GM23338 (cell line): ENCODE data around the gene ENOX2. TPM values are rescaled to one million over a fixed set of nuclear protein-coding genes. Genes with fewer than 3 reads are reported as not detected.

Experiments used
- ATAC-seq: fragments of 200-7000 bp; cut with Tn5 transposase; 3 replicates; pipeline ENCODE4 v1.9.1; 2020
- DNase-seq: peaks from one replicate; pipeline ENCODE4 v3.0.0-alpha.2; 2015; ENCODE audit warnings: low spot score
- H2AFZ ChIP-seq: fragments of 200-600 bp; sonication (generic); 2 replicates; pipeline ENCODE4 v1.8.0; 2016; ENCODE audit warnings: antibody characterized with exemption, mild to moderate bottlenecking, moderate library complexity
- H3F3A ChIP-seq: fragments of 200-600 bp; sonication (generic); replicated peaks from 2 replicates; pipeline ENCODE4 v1.8.0; 2017; ENCODE audit warnings: antibody characterized with exemption, mixed run types, low read depth
- H3K27ac ChIP-seq: fragments of 200-600 bp; sonication (generic); 2 replicates; pipeline ENCODE4 v1.6.1; 2016; ENCODE audit warnings: low read depth
- H3K27me3 ChIP-seq: fragments of 200-600 bp; sonication (generic); 2 replicates; pipeline ENCODE4 v1.8.0; 2016; ENCODE audit warnings: mild to moderate bottlenecking, mixed run types, moderate library complexity; ENCODE audit not compliant: insufficient read depth
- H3K36me3 ChIP-seq: fragments of 200-600 bp; sonication (generic); 2 replicates; pipeline ENCODE4 v1.8.0; 2016; ENCODE audit warnings: mild to moderate bottlenecking; ENCODE audit not compliant: insufficient read depth
- H3K4me1 ChIP-seq: fragments of 200-600 bp; sonication (generic); 2 replicates; pipeline ENCODE4 v1.8.0; 2016; ENCODE audit warnings: mild to moderate bottlenecking, moderate library complexity; ENCODE audit not compliant: insufficient read depth
- H3K4me2 ChIP-seq: fragments of 200-600 bp; sonication (generic); 2 replicates; pipeline ENCODE4 v1.7.1; 2017; ENCODE audit warnings: mixed run types
- H3K4me3 ChIP-seq: fragments of 200-600 bp; sonication (generic); 2 replicates; pipeline ENCODE4 v1.6.1; 2016; ENCODE audit warnings: mixed run types
- H3K79me2 ChIP-seq: fragments of 200-600 bp; sonication (generic); replicated peaks from 2 replicates; pipeline ENCODE4 v1.8.0; 2017; ENCODE audit warnings: mild to moderate bottlenecking; ENCODE audit not compliant: insufficient read depth
- H3K9me2 ChIP-seq: fragments of 200-600 bp; sonication (generic); 2 replicates; pipeline ENCODE4 v1.8.0; 2017; ENCODE audit not compliant: insufficient read depth
- H4K20me1 ChIP-seq: fragments of 200-600 bp; sonication (generic); replicated peaks from 2 replicates; pipeline ENCODE4 v1.8.0; 2017; ENCODE audit warnings: mild to moderate bottlenecking; ENCODE audit not compliant: insufficient read depth
- H3K27ac Mint-ChIP-seq: 2 replicates; pipeline ENCODE4 v1.8.0; 2020; ENCODE audit warnings: inconsistent platforms, mild to moderate bottlenecking, moderate library complexity, mixed read lengths
- H3K27me3 Mint-ChIP-seq: 3 replicates; pipeline ENCODE4 v1.8.0; 2022; ENCODE audit warnings: low read depth, mild to moderate bottlenecking, moderate library complexity, mixed read lengths, inconsistent platforms; ENCODE audit not compliant: insufficient read depth, poor library complexity
- H3K36me3 Mint-ChIP-seq: 3 replicates; pipeline ENCODE4 v1.8.0; 2021; ENCODE audit warnings: low read depth, mild to moderate bottlenecking, inconsistent platforms, moderate library complexity, mixed read lengths
- H3K4me1 Mint-ChIP-seq: 3 replicates; pipeline ENCODE4 v1.8.0; 2020; ENCODE audit warnings: mild to moderate bottlenecking, inconsistent platforms, mixed read lengths
- H3K4me3 Mint-ChIP-seq: 3 replicates; pipeline ENCODE4 v1.8.0; 2021; ENCODE audit warnings: moderate library complexity, mild to moderate bottlenecking, inconsistent platforms, mixed read lengths
- H3K9me3 Mint-ChIP-seq: 3 replicates; pipeline ENCODE4 v1.8.0; 2020; ENCODE audit warnings: moderate library complexity, mild to moderate bottlenecking, inconsistent platforms, mixed read lengths
- CREB1 ChIP-seq: fragments of 250-450 bp; sonication (Bioruptor Pico); IDR thresholded peaks from 2 replicates; pipeline ENCODE4 v1.5.0; 2020; ENCODE audit warnings: low read depth, mild to moderate bottlenecking, moderate library complexity
- EZH2phosphoT487 ChIP-seq: fragments of 200-600 bp; sonication (generic); IDR thresholded peaks from one replicate; pipeline ENCODE4 v1.8.1; 2018; ENCODE audit warnings: antibody characterized with exemption; ENCODE audit not compliant: unreplicated experiment
- JUNB ChIP-seq: IDR thresholded peaks from one replicate; pipeline ENCODE4 v1.6.1; 2016; ENCODE audit warnings: antibody characterized with exemption; ENCODE audit not compliant: unreplicated experiment
- NANOG ChIP-seq: IDR thresholded peaks from 2 replicates; pipeline ENCODE4 v1.6.1; 2016; ENCODE audit warnings: antibody characterized with exemption, borderline replicate concordance
- POLR2AphosphoS5 ChIP-seq: IDR thresholded peaks from 2 replicates; pipeline ENCODE4 v1.6.1; 2016; ENCODE audit warnings: antibody characterized with exemption, low read depth
- STAT1 ChIP-seq: IDR thresholded peaks from one replicate; pipeline ENCODE4 v1.6.1; 2016; ENCODE audit warnings: antibody characterized with exemption; ENCODE audit not compliant: unreplicated experiment
- ZNF114 ChIP-seq: fragments of 250-450 bp; sonication (Bioruptor Pico); IDR thresholded peaks from 2 replicates; pipeline ENCODE4 v1.5.0; 2020; ENCODE audit warnings: mild to moderate bottlenecking, moderate library complexity
- ZNF331 ChIP-seq: fragments of 250-450 bp; sonication (Bioruptor Pico); IDR thresholded peaks from 2 replicates; pipeline ENCODE4 v1.5.0; 2020; ENCODE audit warnings: low read depth, mild to moderate bottlenecking, moderate library complexity
- polyA plus RNA-seq: library from polyadenylated mRNA; unstranded; fragments of >200 nt; fragmentation: Nextera tagmentation; extraction: Ambion mirVana; gene quantifications from 2 replicates; pipeline ENCODE4 v1.2.1, GENCODE V29; 2016
- total RNA-seq: library from RNA; depleted of rRNA; stranded (reverse); fragments of >200 nt; shearing (Covaris generic); gene quantifications from 2 replicates; pipeline ENCODE4 v1.2.3, GENCODE V29; 2014
- TF ChIP-seq, protein P1 (sequence below): fragments of 250-450 bp; sonication (Bioruptor Pico); IDR thresholded peaks from 2 replicates; pipeline ENCODE4 v1.5.0; 2020; ENCODE audit warnings: mild to moderate bottlenecking, moderate library complexity
- TF ChIP-seq, protein P2 (sequence below), 2 experiments: fragments of 200-600 bp in 1 of 2; sonication (generic) in 1 of 2; conservative IDR thresholded peaks; 2 replicates each; pipeline versions ENCODE4 v1.5.1 to v1.6.1; 2016 to 2017; ENCODE audit warnings: antibody characterized with exemption in 2 of 2, low read depth in 2 of 2, mild to moderate bottlenecking in 2 of 2, moderate library complexity in 1 of 2
- TF ChIP-seq, protein P3 (sequence below): IDR thresholded peaks from one replicate; pipeline ENCODE4 v1.6.1; 2018; ENCODE audit warnings: antibody characterized with exemption; ENCODE audit not compliant: unreplicated experiment

ENOX2 gene
- total and polyA plus RNA-seq, 2 experiments from 2014 or later: 9.6 to 11.2 TPM

DNA sequence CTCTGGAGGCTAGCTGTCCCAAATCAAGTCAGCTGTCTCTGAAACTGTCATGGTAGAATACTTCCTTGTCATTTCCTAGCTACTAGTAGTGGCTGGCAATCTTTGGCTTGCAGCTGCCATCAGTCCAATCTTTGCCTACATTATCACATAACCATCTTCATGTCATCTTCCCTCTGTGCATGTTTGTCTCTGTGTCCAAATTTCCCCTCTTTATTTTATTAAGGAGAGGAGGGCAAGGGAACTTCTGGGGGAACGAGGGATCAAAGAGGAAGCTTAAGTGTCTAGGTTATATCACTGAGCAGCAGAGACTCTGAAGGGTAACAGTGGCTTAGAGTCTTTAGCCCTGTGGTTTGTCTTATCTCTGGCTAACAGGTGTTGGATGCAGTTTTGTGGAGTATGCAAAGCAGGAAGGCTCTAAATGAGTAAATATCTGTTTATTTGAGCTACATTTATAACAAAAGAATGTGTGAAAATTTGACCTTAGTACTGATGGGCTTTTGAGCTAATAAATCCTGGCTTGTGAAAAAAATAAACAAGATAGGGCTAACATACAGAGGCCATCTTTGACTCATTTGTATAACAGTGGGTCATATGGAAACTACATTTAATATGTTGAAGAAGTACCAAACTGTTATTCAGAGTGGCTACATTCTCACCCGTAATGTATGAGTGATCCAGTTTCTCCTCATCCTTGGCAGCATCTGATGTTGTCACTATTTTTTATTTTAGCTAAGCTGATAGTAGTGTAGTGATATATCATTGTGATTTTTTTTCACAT lies 49.4 kb upstream of the ENOX2 start:
- Histone ChIP-seq H2AFZ (no peak overlapping the region), H3K4me1 (no peaks in the 10 kb centered on the region), H3K27me3 (no peaks in the 10 kb centered on the region), H3K27ac (no peak overlapping the region), H3K79me2 (no peaks in the 10 kb centered on the region), H4K20me1 (no peaks in the 10 kb centered on the region), H3K4me2 (no peak overlapping the region), H3F3A (no peaks in the 10 kb centered on the region), H3K9me2 (no peaks in the 10 kb centered on the region), H3K4me3 (no peak overlapping the region), H3K36me3 (no peaks in the 10 kb centered on the region)
- H3K36me3 Mint-ChIP-seq: no peaks in the 10 kb centered on the region
- no peak overlapping the region for H3K4me3 Mint-ChIP-seq
- no peaks in the 10 kb centered on the region for H3K4me1 Mint-ChIP-seq
- no peak for ATAC-seq
- H3K27ac Mint-ChIP-seq: no peak overlapping the region
- no peaks in the 10 kb centered on the region for H3K9me3 Mint-ChIP-seq
- DNase-seq: no peak
- TF ChIP-seq, protein P1, sequence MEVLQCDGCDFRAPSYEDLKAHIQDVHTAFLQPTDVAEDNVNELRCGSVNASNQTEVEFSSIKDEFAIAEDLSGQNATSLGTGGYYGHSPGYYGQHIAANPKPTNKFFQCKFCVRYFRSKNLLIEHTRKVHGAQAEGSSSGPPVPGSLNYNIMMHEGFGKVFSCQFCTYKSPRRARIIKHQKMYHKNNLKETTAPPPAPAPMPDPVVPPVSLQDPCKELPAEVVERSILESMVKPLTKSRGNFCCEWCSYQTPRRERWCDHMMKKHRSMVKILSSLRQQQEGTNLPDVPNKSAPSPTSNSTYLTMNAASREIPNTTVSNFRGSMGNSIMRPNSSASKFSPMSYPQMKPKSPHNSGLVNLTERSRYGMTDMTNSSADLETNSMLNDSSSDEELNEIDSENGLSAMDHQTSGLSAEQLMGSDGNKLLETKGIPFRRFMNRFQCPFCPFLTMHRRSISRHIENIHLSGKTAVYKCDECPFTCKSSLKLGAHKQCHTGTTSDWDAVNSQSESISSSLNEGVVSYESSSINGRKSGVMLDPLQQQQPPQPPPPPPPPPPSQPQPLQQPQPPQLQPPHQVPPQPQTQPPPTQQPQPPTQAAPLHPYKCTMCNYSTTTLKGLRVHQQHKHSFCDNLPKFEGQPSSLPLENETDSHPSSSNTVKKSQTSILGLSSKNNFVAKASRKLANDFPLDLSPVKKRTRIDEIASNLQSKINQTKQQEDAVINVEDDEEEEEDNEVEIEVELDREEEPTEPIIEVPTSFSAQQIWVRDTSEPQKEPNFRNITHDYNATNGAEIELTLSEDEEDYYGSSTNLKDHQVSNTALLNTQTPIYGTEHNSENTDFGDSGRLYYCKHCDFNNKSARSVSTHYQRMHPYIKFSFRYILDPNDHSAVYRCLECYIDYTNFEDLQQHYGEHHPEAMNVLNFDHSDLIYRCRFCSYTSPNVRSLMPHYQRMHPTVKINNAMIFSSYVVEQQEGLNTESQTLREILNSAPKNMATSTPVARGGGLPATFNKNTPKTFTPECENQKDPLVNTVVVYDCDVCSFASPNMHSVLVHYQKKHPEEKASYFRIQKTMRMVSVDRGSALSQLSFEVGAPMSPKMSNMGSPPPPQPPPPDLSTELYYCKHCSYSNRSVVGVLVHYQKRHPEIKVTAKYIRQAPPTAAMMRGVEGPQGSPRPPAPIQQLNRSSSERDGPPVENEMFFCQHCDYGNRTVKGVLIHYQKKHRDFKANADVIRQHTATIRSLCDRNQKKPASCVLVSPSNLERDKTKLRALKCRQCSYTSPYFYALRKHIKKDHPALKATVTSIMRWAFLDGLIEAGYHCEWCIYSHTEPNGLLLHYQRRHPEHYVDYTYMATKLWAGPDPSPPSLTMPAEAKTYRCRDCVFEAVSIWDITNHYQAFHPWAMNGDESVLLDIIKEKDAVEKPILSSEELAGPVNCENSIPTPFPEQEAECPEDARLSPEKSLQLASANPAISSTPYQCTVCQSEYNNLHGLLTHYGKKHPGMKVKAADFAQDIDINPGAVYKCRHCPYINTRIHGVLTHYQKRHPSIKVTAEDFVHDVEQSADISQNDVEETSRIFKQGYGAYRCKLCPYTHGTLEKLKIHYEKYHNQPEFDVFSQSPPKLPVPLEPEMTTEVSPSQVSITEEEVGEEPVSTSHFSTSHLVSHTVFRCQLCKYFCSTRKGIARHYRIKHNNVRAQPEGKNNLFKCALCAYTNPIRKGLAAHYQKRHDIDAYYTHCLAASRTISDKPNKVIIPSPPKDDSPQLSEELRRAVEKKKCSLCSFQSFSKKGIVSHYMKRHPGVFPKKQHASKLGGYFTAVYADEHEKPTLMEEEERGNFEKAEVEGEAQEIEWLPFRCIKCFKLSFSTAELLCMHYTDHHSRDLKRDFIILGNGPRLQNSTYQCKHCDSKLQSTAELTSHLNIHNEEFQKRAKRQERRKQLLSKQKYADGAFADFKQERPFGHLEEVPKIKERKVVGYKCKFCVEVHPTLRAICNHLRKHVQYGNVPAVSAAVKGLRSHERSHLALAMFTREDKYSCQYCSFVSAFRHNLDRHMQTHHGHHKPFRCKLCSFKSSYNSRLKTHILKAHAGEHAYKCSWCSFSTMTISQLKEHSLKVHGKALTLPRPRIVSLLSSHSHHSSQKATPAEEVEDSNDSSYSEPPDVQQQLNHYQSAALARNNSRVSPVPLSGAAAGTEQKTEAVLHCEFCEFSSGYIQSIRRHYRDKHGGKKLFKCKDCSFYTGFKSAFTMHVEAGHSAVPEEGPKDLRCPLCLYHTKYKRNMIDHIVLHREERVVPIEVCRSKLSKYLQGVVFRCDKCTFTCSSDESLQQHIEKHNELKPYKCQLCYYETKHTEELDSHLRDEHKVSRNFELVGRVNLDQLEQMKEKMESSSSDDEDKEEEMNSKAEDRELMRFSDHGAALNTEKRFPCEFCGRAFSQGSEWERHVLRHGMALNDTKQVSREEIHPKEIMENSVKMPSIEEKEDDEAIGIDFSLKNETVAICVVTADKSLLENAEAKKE (CRISPR knock-in tag): no peak
- TF ChIP-seq CREB1 (CRISPR knock-in tag) (no peak), JUNB (no peak), ZNF331 (CRISPR knock-in tag) (no peak), STAT1 (no peak), NANOG (no peak), POLR2AphosphoS5 (no peak), EZH2phosphoT487 (no peak), ZNF114 (no peak)
- TF ChIP-seq, protein P2, sequence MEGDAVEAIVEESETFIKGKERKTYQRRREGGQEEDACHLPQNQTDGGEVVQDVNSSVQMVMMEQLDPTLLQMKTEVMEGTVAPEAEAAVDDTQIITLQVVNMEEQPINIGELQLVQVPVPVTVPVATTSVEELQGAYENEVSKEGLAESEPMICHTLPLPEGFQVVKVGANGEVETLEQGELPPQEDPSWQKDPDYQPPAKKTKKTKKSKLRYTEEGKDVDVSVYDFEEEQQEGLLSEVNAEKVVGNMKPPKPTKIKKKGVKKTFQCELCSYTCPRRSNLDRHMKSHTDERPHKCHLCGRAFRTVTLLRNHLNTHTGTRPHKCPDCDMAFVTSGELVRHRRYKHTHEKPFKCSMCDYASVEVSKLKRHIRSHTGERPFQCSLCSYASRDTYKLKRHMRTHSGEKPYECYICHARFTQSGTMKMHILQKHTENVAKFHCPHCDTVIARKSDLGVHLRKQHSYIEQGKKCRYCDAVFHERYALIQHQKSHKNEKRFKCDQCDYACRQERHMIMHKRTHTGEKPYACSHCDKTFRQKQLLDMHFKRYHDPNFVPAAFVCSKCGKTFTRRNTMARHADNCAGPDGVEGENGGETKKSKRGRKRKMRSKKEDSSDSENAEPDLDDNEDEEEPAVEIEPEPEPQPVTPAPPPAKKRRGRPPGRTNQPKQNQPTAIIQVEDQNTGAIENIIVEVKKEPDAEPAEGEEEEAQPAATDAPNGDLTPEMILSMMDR (conservative IDR thresholded peaks at IDR 0.05; ENCODE audit: low read depth in 2 of 2): no peak
- TF ChIP-seq, protein P3, sequence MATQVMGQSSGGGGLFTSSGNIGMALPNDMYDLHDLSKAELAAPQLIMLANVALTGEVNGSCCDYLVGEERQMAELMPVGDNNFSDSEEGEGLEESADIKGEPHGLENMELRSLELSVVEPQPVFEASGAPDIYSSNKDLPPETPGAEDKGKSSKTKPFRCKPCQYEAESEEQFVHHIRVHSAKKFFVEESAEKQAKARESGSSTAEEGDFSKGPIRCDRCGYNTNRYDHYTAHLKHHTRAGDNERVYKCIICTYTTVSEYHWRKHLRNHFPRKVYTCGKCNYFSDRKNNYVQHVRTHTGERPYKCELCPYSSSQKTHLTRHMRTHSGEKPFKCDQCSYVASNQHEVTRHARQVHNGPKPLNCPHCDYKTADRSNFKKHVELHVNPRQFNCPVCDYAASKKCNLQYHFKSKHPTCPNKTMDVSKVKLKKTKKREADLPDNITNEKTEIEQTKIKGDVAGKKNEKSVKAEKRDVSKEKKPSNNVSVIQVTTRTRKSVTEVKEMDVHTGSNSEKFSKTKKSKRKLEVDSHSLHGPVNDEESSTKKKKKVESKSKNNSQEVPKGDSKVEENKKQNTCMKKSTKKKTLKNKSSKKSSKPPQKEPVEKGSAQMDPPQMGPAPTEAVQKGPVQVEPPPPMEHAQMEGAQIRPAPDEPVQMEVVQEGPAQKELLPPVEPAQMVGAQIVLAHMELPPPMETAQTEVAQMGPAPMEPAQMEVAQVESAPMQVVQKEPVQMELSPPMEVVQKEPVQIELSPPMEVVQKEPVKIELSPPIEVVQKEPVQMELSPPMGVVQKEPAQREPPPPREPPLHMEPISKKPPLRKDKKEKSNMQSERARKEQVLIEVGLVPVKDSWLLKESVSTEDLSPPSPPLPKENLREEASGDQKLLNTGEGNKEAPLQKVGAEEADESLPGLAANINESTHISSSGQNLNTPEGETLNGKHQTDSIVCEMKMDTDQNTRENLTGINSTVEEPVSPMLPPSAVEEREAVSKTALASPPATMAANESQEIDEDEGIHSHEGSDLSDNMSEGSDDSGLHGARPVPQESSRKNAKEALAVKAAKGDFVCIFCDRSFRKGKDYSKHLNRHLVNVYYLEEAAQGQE: no peak
- no peaks in the 10 kb centered on the region for H3K27me3 Mint-ChIP-seq
